SK-N-DZ (cell line): ENCODE data around the gene TNS4.

Source experiments
- DNase-seq: peaks from one replicate; pipeline ENCODE4 v3.0.0-alpha.2; 2015; ENCODE audit warnings: low spot score

Gene TNS4

GRCh38 chr17:40457964-40458791 lies 43.2 kb downstream of the TNS4 start:
- peak; percentile 56 for DNase-seq

GRCh38 chr17:40457369-40457768 lies 44.1 kb downstream of the TNS4 start:
- no peak for DNase-seq

- DNase-seq, result no peak
Measured at GRCh38 chr17:40456396-40456951, 44.9 kb downstream of the TNS4 start.

- no peak for DNase-seq
Measured at GRCh38 chr17:40454613-40454995, 46.8 kb downstream of the TNS4 start.

- no peak for DNase-seq
Measured at GRCh38 chr17:40453881-40454612, 47.4 kb downstream of the TNS4 start.

- no peak for DNase-seq
Measured at GRCh38 chr17:40452921-40453378, 48.5 kb downstream of the TNS4 start.

- DNase-seq, result no peak
Measured at GRCh38 chr17:40452216-40452787, 49.1 kb downstream of the TNS4 start.

- DNase-seq, result peak; percentile 73
Measured at GRCh38 chr17:40451420-40451819, 50.0 kb downstream of the TNS4 start.

- DNase-seq, result peak; percentile 47
Measured at GRCh38 chr17:40450175-40450574, 51.2 kb downstream of the TNS4 start.

- no peak for DNase-seq
Measured at GRCh38 chr17:40448639-40449261, 52.7 kb downstream of the TNS4 start.

- DNase-seq, result no peak
Measured at GRCh38 chr17:40448213-40448638, 53.2 kb downstream of the TNS4 start.

GRCh38 chr17:40447806-40448205 lies 53.6 kb downstream of the TNS4 start:
- DNase-seq, result no peak

GRCh38 chr17:40447148-40447644 lies 54.2 kb downstream of the TNS4 start:
- no peak for DNase-seq

GRCh38 chr17:40445751-40446468 lies 55.5 kb downstream of the TNS4 start:
- DNase-seq, result no peak

- no peak for DNase-seq
Measured at GRCh38 chr17:40443988-40444899, 57.2 kb downstream of the TNS4 start.

GRCh38 chr17:40443196-40443987 lies 58.0 kb downstream of the TNS4 start, which contains the start of gene IGFBP4:
TSS of gene IGFBP4 (plus strand) at chr17:40443450. CDS start at chr17:40443736, 286 bp downstream.
- peak; percentile 74 for DNase-seq

- peak; percentile 52 for DNase-seq
Measured at GRCh38 chr17:40442392-40443195, 58.8 kb downstream of the TNS4 start.

- no peak for DNase-seq
Measured at GRCh38 chr17:40440166-40440565, 61.3 kb downstream of the TNS4 start.
